OCI-LY7 (cell line): ENCODE measurements around the gene HLA-A. TPM values are rescaled to one million over a fixed set of nuclear protein-coding genes. Genes with fewer than 3 reads are reported as not detected.

ENCODE experiments used
- BruUV-seq: library from RNA; stranded (reverse); fragments of 400-500 nt; replicated peaks from 2 replicates; lab custom pipeline; 2021; lab: Mats Ljungman, UMichigan
- CTCF ChIA-PET: fragments of 300-600 bp; sonication (Branson Sonifier 250); formaldehyde crosslinking; loops from one replicate; lab custom pipeline; 2022; ENCODE audit warnings: antibody characterized with exemption; ENCODE audit not compliant: unreplicated experiment; lab: Charles Lee
- POLR2A ChIA-PET: fragments of 300-600 bp; sonication (Branson Sonifier 250); formaldehyde crosslinking; loops from one replicate; lab custom pipeline; 2022; ENCODE audit warnings: antibody characterized with exemption; lab: Charles Lee
- DNase-seq: peaks from one replicate; pipeline ENCODE4 v3.0.0-alpha.2; 2015; ENCODE audit warnings: low spot score
- H2AFZ ChIP-seq: fragments of 200-600 bp; sonication (generic), shearing (Covaris generic); 2 replicates; pipeline ENCODE4 v1.6.1; 2014; ENCODE audit warnings: mild to moderate bottlenecking, antibody characterized with exemption, low read length, moderate library complexity
- H3K27ac ChIP-seq: fragments of 200-600 bp; sonication (generic); 2 replicates; pipeline ENCODE4 v1.5.1; 2014; ENCODE audit warnings: mixed run types, low read depth, mild to moderate bottlenecking, moderate library complexity, low read length, inconsistent platforms; ENCODE audit not compliant: poor library complexity, severe bottlenecking
- H3K36me3 ChIP-seq: fragments of 200-600 bp; sonication (generic); 2 replicates; pipeline ENCODE4 v1.6.1; 2014; ENCODE audit warnings: mild to moderate bottlenecking, antibody characterized with exemption, low read length, moderate library complexity, mixed read lengths; ENCODE audit not compliant: insufficient read depth
- H3K4me1 ChIP-seq: fragments of 200-600 bp; sonication (generic); 2 replicates; pipeline ENCODE4 v1.5.1; 2014; ENCODE audit warnings: mild to moderate bottlenecking, low read length; ENCODE audit not compliant: insufficient read depth, poor library complexity, severe bottlenecking
- H3K4me2 ChIP-seq: fragments of 200-600 bp; sonication (generic); 2 replicates; pipeline ENCODE4 v1.6.1; 2014; ENCODE audit warnings: mild to moderate bottlenecking, low read length
- H3K4me3 ChIP-seq: fragments of 200-600 bp; sonication (generic); 2 replicates; pipeline ENCODE4 v1.5.1; 2014; ENCODE audit warnings: mild to moderate bottlenecking, low read depth, low read length; ENCODE audit not compliant: poor library complexity, severe bottlenecking
- H3K79me2 ChIP-seq: fragments of 200-600 bp; sonication (generic); 2 replicates; pipeline ENCODE4 v1.6.1; 2016; ENCODE audit warnings: low read depth, mild to moderate bottlenecking, low read length, moderate library complexity, mixed read lengths; ENCODE audit not compliant: insufficient read depth
- H3K9me2 ChIP-seq: fragments of 200-600 bp; sonication (generic); 2 replicates; pipeline ENCODE4 v1.6.1; 2016; ENCODE audit warnings: mild to moderate bottlenecking, low read length, mixed read lengths; ENCODE audit not compliant: insufficient read depth
- H3K9me3 ChIP-seq: fragments of 200-600 bp; sonication (generic); 2 replicates; pipeline ENCODE4 v1.6.1; 2014; ENCODE audit warnings: mild to moderate bottlenecking, mixed run types, low read length, mixed read lengths
- H4K20me1 ChIP-seq: fragments of 200-600 bp; sonication (generic); 2 replicates; pipeline ENCODE4 v1.6.1; 2014; ENCODE audit warnings: mild to moderate bottlenecking, antibody characterized with exemption, low read length, moderate library complexity, mixed read lengths; ENCODE audit not compliant: insufficient read depth
- EZH2phosphoT487 ChIP-seq: fragments of 200-600 bp; sonication (generic); IDR thresholded peaks from 2 replicates; pipeline ENCODE4 v1.6.1; 2018; ENCODE audit warnings: low read depth, borderline replicate concordance, mild to moderate bottlenecking, mixed run types, antibody characterized with exemption, low read length, moderate library complexity, mixed read lengths
- intact Hi-C: fragments of 100-400 bp; cut with micrococcal nuclease; formaldehyde crosslinking; loops from one replicate; pipeline ENCODE4 v1.10.0; 2022; ENCODE audit not compliant: unreplicated experiment
- total RNA-seq, 2 experiments: library from RNA; depleted of rRNA in 1 of 2; stranded (reverse); fragments of >200 nt in 1 of 2; shearing (Covaris generic) in 1 of 2; gene quantifications; 2 replicates each; pipeline ENCODE4 v1.2.3, GENCODE V29; 2014 to 2022
- TF ChIP-seq, protein P1 (sequence below): fragments of 200-600 bp; sonication (generic); conservative IDR thresholded peaks from 2 replicates; pipeline ENCODE4 v1.5.1; 2014; ENCODE audit warnings: mild to moderate bottlenecking, antibody characterized with exemption, low read length, moderate library complexity, mixed read lengths

The HLA-A gene
- total RNA-seq, 2 experiments from 2014 or later = 393 to 672 TPM

DNA sequence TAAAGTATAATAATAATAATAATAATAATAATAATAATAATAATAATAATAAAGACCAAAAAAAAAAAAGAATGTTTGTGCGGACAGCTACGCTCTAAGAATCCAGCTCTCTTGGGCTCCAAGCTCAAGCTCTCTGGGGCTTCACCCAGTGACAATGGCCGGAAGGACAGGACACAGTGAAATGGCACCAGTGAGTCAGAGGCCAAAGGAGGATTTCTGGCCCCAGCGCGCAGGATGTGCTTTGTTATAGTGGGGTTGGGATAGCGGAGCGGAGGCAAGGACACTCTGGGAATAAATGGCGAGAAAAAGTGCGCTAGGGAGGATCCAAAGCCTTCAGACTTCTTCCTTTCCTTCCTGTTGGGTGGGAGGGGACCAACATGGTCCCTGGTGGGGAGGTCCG lies 38.2 kb downstream of the HLA-A start:
- ChIA-PET POLR2A (interaction anchor here (0.7 kb wide), 1 partner anchor 87 kb away, joined by 3 read pairs; no protein-coding TSS in a partner anchor), CTCF (no interaction called here)
- Histone ChIP-seq H3K36me3 (no peaks in the 10 kb centered on the region), H4K20me1 (no peaks in the 10 kb centered on the region), H3K9me2 (no peaks in the 10 kb centered on the region), H3K79me2 (no peaks in the 10 kb centered on the region), H3K4me2 (no peak overlapping the region), H3K9me3 (no peaks in the 10 kb centered on the region), H2AFZ (no peak overlapping the region), H3K4me1 (no peaks in the 10 kb centered on the region), H3K4me3 (no peak overlapping the region), H3K27ac (no peak overlapping the region)
- intact Hi-C loops = no loop called here
- DNase-seq = no peak
- BruUV-seq = no TSS peak
- TF ChIP-seq EZH2phosphoT487 = no peak
- TF ChIP-seq, protein P1, sequence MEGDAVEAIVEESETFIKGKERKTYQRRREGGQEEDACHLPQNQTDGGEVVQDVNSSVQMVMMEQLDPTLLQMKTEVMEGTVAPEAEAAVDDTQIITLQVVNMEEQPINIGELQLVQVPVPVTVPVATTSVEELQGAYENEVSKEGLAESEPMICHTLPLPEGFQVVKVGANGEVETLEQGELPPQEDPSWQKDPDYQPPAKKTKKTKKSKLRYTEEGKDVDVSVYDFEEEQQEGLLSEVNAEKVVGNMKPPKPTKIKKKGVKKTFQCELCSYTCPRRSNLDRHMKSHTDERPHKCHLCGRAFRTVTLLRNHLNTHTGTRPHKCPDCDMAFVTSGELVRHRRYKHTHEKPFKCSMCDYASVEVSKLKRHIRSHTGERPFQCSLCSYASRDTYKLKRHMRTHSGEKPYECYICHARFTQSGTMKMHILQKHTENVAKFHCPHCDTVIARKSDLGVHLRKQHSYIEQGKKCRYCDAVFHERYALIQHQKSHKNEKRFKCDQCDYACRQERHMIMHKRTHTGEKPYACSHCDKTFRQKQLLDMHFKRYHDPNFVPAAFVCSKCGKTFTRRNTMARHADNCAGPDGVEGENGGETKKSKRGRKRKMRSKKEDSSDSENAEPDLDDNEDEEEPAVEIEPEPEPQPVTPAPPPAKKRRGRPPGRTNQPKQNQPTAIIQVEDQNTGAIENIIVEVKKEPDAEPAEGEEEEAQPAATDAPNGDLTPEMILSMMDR = no peak

DNA sequence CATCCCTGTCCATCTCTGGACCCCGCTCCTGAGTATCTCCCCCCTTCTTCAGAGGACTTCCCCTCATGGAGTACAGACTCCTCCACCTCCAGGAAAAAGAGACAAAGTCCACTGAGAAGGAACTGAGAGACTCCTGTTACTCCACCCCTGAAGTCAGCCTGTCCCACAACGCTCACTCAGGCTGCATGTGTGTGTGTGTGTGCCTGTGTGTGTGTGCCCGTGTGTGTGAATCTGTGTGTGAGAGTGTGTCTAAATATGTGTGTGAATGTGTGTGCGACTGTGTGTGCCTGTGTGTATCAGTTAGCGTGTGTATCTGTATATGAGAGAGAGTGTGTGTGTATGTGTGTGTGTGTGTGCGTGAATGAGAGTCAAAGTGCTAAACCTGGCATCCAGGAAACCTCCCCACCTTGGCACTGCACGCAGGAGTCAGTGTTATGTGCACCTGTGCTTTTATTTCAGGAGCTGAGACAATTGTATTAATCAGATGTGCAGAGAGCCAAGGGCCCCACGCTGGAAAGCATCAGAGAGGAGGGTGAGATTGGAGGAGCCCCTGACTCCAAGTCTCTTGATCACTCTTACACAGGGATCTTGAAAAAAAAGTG lies 39.0 kb downstream of the HLA-A start:
- Histone ChIP-seq H4K20me1 (no peaks in the 10 kb centered on the region), H3K4me3 (no peak overlapping the region), H3K79me2 (no peaks in the 10 kb centered on the region), H2AFZ (no peak overlapping the region), H3K4me1 (no peaks in the 10 kb centered on the region), H3K4me2 (no peak overlapping the region), H3K27ac (no peak overlapping the region), H3K9me3 (no peaks in the 10 kb centered on the region), H3K36me3 (no peaks in the 10 kb centered on the region), H3K9me2 (no peaks in the 10 kb centered on the region)
- no TSS peak for BruUV-seq
- ChIA-PET CTCF (no interaction called here), POLR2A (no interaction called here)
- intact Hi-C loops = no loop called here
- no peak for TF ChIP-seq EZH2phosphoT487
- TF ChIP-seq, protein P1 = no peak
- no peak for DNase-seq

DNA sequence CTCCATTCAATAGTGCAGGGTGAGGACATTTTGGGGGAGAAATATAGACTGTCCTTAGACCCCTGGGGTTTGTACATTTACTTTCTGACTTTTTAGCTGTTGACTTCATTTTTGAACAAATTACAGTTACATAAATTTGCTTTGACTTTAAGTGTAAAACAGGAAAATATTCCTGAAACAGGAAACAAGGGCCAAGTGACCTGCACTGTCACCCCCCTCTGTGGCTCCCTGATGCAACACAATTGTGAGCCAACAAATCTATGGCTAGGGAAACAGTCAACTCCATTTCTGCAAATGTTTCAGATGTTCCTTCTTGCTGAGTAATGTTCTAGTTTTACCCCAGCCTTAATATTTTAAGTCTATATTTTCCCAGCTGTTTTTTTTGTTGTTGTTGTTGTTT lies 39.8 kb downstream of the HLA-A start:
- no peaks in the 10 kb centered on the region for H3K9me3 ChIP-seq
- H3K4me2 ChIP-seq = no peak overlapping the region
- H3K36me3 ChIP-seq = no peaks in the 10 kb centered on the region
- H3K27ac ChIP-seq = no peak overlapping the region
- no peak overlapping the region for H2AFZ ChIP-seq
- POLR2A ChIA-PET = no interaction called here
- CTCF ChIA-PET = no interaction called here
- BruUV-seq = no TSS peak
- no peaks in the 10 kb centered on the region for H3K79me2 ChIP-seq
- H3K4me3 ChIP-seq = no peak overlapping the region
- intact Hi-C loops = no loop called here
- H3K9me2 ChIP-seq = no peaks in the 10 kb centered on the region
- no peaks in the 10 kb centered on the region for H3K4me1 ChIP-seq
- no peak for DNase-seq
- no peak for TF ChIP-seq EZH2phosphoT487
- TF ChIP-seq, protein P1 = no peak
- H4K20me1 ChIP-seq = no peaks in the 10 kb centered on the region
